Activated CD8-positive, alpha-beta T cell treated with anti-CD3 and anti-CD28 coated beads, Interleukin-2, amount 10 ng/mL, durations not matched to agents 7 days and 5 days (primary cell): ENCODE measurements around the gene ERICH2. TPM values are rescaled to one million over a fixed set of nuclear protein-coding genes. Genes with fewer than 3 reads are reported as not detected.

Source experiments
- ATAC-seq: fragments of 150-1000 bp; cut with Tn5 transposase; one replicate; pipeline ENCODE4 v1.10.0; 2021; ENCODE audit warnings: moderate library complexity
- CTCF ChIA-PET: fragments of 350-600 bp; sonication (Branson Sonifier 250); formaldehyde crosslinking; loops from one replicate; lab custom pipeline; 2021; ENCODE audit warnings: antibody characterized with exemption; lab: Charles Lee
- POLR2A ChIA-PET: fragments of 350-600 bp; sonication (Branson Sonifier 250); formaldehyde crosslinking; loops from one replicate; lab custom pipeline; 2021; ENCODE audit warnings: antibody characterized with exemption; lab: Charles Lee
- DNase-seq: peaks from one replicate; pipeline ENCODE4 v3.0.0-alpha.2; 2020
- H3K27ac Mint-ChIP-seq: one replicate; pipeline ENCODE4 v1.8.0; 2021; ENCODE audit warnings: mild to moderate bottlenecking, mixed read lengths
- H3K27me3 Mint-ChIP-seq: one replicate; pipeline ENCODE4 v1.8.0; 2021; ENCODE audit warnings: low read depth, mixed read lengths
- H3K36me3 Mint-ChIP-seq: one replicate; pipeline ENCODE4 v1.8.0; 2021; ENCODE audit warnings: low read depth, mixed read lengths
- H3K4me1 Mint-ChIP-seq: one replicate; pipeline ENCODE4 v1.8.0; 2021; ENCODE audit warnings: low read depth, mixed read lengths
- H3K4me3 Mint-ChIP-seq: one replicate; pipeline ENCODE4 v1.8.0; 2021; ENCODE audit warnings: mild to moderate bottlenecking, mixed read lengths
- H3K9me3 Mint-ChIP-seq: one replicate; pipeline ENCODE4 v1.8.0; 2022; ENCODE audit warnings: mixed read lengths; ENCODE audit not compliant: insufficient read depth
- total RNA-seq, 2 experiments: library from RNA; stranded (reverse); gene quantifications; one replicate each; pipeline ENCODE4 v1.2.3, GENCODE V29; 2021

Gene ERICH2
- total RNA-seq, 2 experiments from 2014 or later: not detected

GRCh38 chr2:170818752-170819470 lies 48.7 kb downstream of the ERICH2 start:
- ATAC-seq: no peak
- no peak overlapping the region for H3K27ac Mint-ChIP-seq
- ChIA-PET CTCF (interaction anchor here (0.9 to 7.3 kb wide), 5 partner anchors 9 to 495 kb away, joined by 3 to 50 read pairs (median 9); no protein-coding TSS in a partner anchor), POLR2A (no interaction called here)
- H3K4me3 Mint-ChIP-seq: peak overlapping the region; percentile 77
- peaks cover 5% of the 10 kb centered on the region for H3K36me3 Mint-ChIP-seq
- no peak for DNase-seq
- no peaks in the 10 kb centered on the region for H3K9me3 Mint-ChIP-seq
- peaks cover 67% of the 10 kb centered on the region for H3K4me1 Mint-ChIP-seq
- H3K27me3 Mint-ChIP-seq: peaks cover 84% of the 10 kb centered on the region

- ChIA-PET CTCF (interaction anchor here (0.9 to 7.3 kb wide), 7 partner anchors 14 to 496 kb away, joined by 3 to 50 read pairs (median 7); no protein-coding TSS in a partner anchor), POLR2A (interaction anchor here (0.6 to 1.1 kb wide), 2 partner anchors 103 to 869 kb away, joined by 3 to 4 read pairs; no protein-coding TSS in a partner anchor)
- peaks cover 85% of the 10 kb centered on the region for H3K27me3 Mint-ChIP-seq
- H3K4me3 Mint-ChIP-seq: peak overlapping the region; percentile 54
- no peak for DNase-seq
- no peak for ATAC-seq
- peaks cover 5% of the 10 kb centered on the region for H3K36me3 Mint-ChIP-seq
- H3K27ac Mint-ChIP-seq: no peak overlapping the region
- H3K9me3 Mint-ChIP-seq: no peaks in the 10 kb centered on the region
- peaks cover 61% of the 10 kb centered on the region for H3K4me1 Mint-ChIP-seq
Measured at GRCh38 chr2:170819680-170820664, 49.8 kb downstream of the ERICH2 start.

GRCh38 chr2:170820757-170821530 lies 50.8 kb downstream of the ERICH2 start:
- peaks cover 86% of the 10 kb centered on the region for H3K27me3 Mint-ChIP-seq
- CTCF ChIA-PET: interaction anchor here (0.7 to 7.3 kb wide), 9 partner anchors 15 to 497 kb away, joined by 3 to 50 read pairs (median 4); no protein-coding TSS in a partner anchor
- peak overlapping the region; percentile 54 for H3K4me3 Mint-ChIP-seq
- H3K27ac Mint-ChIP-seq: no peak overlapping the region
- ATAC-seq (peak; percentile 18), DNase-seq (peak; percentile 34)
- peaks cover 5% of the 10 kb centered on the region for H3K36me3 Mint-ChIP-seq
- H3K9me3 Mint-ChIP-seq: no peaks in the 10 kb centered on the region
- POLR2A ChIA-PET: interaction anchor here (1.1 kb wide), 1 partner anchor 104 kb away, joined by 4 read pairs; no protein-coding TSS in a partner anchor
- peaks cover 54% of the 10 kb centered on the region for H3K4me1 Mint-ChIP-seq

GRCh38 chr2:170821531-170822289 lies 51.5 kb downstream of the ERICH2 start:
- H3K4me3 Mint-ChIP-seq: peak overlapping the region; percentile 52
- peaks cover 5% of the 10 kb centered on the region for H3K36me3 Mint-ChIP-seq
- H3K27me3 Mint-ChIP-seq: peaks cover 85% of the 10 kb centered on the region
- H3K9me3 Mint-ChIP-seq: no peaks in the 10 kb centered on the region
- H3K27ac Mint-ChIP-seq: no peak overlapping the region
- peaks cover 54% of the 10 kb centered on the region for H3K4me1 Mint-ChIP-seq
- POLR2A ChIA-PET: interaction anchor here (0.6 kb wide), 2 partner anchors 10 to 498 kb away, joined by 3 read pairs; no protein-coding TSS in a partner anchor
- CTCF ChIA-PET: interaction anchor here (0.7 to 7.3 kb wide), 13 partner anchors 9 to 497 kb away, joined by 3 to 50 read pairs (median 4); no protein-coding TSS in a partner anchor
- DNase-seq: no peak
- no peak for ATAC-seq

- DNase-seq: peak; percentile 53
- H3K27ac Mint-ChIP-seq: no peak overlapping the region
- ChIA-PET POLR2A (interaction anchor here (0.6 kb wide), 2 partner anchors 9 to 498 kb away, joined by 3 read pairs; no protein-coding TSS in a partner anchor), CTCF (interaction anchor here (0.6 to 7.3 kb wide), 13 partner anchors 8 to 497 kb away, joined by 3 to 50 read pairs (median 4); no protein-coding TSS in a partner anchor)
- peak overlapping the region; percentile 52 for H3K4me3 Mint-ChIP-seq
- H3K36me3 Mint-ChIP-seq: peaks cover 5% of the 10 kb centered on the region
- H3K9me3 Mint-ChIP-seq: no peaks in the 10 kb centered on the region
- peak; percentile 37 for ATAC-seq
- H3K27me3 Mint-ChIP-seq: peaks cover 84% of the 10 kb centered on the region
- peaks cover 50% of the 10 kb centered on the region for H3K4me1 Mint-ChIP-seq
Measured at GRCh38 chr2:170822290-170823087, 52.3 kb downstream of the ERICH2 start.

GRCh38 chr2:170823088-170823897 lies 53.1 kb downstream of the ERICH2 start:
- ChIA-PET CTCF (interaction anchor here (0.6 to 7.3 kb wide), 9 partner anchors 9 to 498 kb away, joined by 3 to 50 read pairs (median 4); no protein-coding TSS in a partner anchor), POLR2A (no interaction called here)
- Mint-ChIP-seq H3K27me3 (peaks cover 77% of the 10 kb centered on the region), H3K27ac (no peak overlapping the region), H3K36me3 (peaks cover 5% of the 10 kb centered on the region), H3K9me3 (no peaks in the 10 kb centered on the region), H3K4me1 (peaks cover 45% of the 10 kb centered on the region), H3K4me3 (peak overlapping the region; percentile 52)
- DNase-seq (no peak), ATAC-seq (peak; percentile 16)

- H3K9me3 Mint-ChIP-seq: no peaks in the 10 kb centered on the region
- H3K36me3 Mint-ChIP-seq: peaks cover 5% of the 10 kb centered on the region
- no peak overlapping the region for H3K4me3 Mint-ChIP-seq
- H3K27me3 Mint-ChIP-seq: peaks cover 77% of the 10 kb centered on the region
- no peak for DNase-seq
- ChIA-PET POLR2A (no interaction called here), CTCF (interaction anchor here (1.2 kb wide), 1 partner anchor 10 kb away, joined by 7 read pairs; no protein-coding TSS in a partner anchor)
- no peak for ATAC-seq
- peaks cover 39% of the 10 kb centered on the region for H3K4me1 Mint-ChIP-seq
- H3K27ac Mint-ChIP-seq: no peak overlapping the region
Measured at GRCh38 chr2:170823898-170824215, 53.7 kb downstream of the ERICH2 start.

GRCh38 chr2:170824526-170825015 lies 54.4 kb downstream of the ERICH2 start:
- H3K36me3 Mint-ChIP-seq: peaks cover 5% of the 10 kb centered on the region
- CTCF ChIA-PET: interaction anchor here (1.2 to 1.8 kb wide), 6 partner anchors 9 to 415 kb away, joined by 3 to 11 read pairs (median 6); no protein-coding TSS in a partner anchor
- no peak for ATAC-seq
- no peak overlapping the region for H3K27ac Mint-ChIP-seq
- H3K4me1 Mint-ChIP-seq: peaks cover 35% of the 10 kb centered on the region
- no peaks in the 10 kb centered on the region for H3K9me3 Mint-ChIP-seq
- no peak overlapping the region for H3K4me3 Mint-ChIP-seq
- POLR2A ChIA-PET: no interaction called here
- H3K27me3 Mint-ChIP-seq: peaks cover 76% of the 10 kb centered on the region
- no peak for DNase-seq
